Measurements from ENCODE around the gene SLC6A2. TPM values are rescaled to one million over a fixed set of nuclear protein-coding genes. Genes with fewer than 3 reads are reported as not detected.

SLC6A2 gene
- total RNA-seq, 4 donors from 2014 or later, result 0.51 to 2.1 (median 1.0) TPM; not detected in 1

DNA sequence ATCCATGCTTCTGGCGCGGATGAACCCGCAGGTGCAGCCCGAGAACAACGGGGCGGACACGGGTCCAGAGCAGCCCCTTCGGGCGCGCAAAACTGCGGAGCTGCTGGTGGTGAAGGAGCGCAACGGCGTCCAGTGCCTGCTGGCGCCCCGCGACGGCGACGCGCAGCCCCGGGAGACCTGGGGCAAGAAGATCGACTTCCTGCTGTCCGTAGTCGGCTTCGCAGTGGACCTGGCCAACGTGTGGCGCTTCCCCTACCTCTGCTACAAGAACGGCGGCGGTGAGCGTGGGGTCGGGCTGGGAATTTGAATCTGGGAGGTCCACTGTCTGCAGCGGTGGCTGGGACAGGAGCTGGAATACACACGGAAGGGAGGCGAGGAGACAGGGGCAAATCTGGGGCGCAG, 904 bp downstream of the SLC6A2 start:
- intact Hi-C loops (cut with DNase I; ENCODE audit: low total_unique reads), result no loop called here
- TF ChIP-seq POLR2A (IDR thresholded peaks at IDR 0.05), result no peak
- TF ChIP-seq, protein P1, sequence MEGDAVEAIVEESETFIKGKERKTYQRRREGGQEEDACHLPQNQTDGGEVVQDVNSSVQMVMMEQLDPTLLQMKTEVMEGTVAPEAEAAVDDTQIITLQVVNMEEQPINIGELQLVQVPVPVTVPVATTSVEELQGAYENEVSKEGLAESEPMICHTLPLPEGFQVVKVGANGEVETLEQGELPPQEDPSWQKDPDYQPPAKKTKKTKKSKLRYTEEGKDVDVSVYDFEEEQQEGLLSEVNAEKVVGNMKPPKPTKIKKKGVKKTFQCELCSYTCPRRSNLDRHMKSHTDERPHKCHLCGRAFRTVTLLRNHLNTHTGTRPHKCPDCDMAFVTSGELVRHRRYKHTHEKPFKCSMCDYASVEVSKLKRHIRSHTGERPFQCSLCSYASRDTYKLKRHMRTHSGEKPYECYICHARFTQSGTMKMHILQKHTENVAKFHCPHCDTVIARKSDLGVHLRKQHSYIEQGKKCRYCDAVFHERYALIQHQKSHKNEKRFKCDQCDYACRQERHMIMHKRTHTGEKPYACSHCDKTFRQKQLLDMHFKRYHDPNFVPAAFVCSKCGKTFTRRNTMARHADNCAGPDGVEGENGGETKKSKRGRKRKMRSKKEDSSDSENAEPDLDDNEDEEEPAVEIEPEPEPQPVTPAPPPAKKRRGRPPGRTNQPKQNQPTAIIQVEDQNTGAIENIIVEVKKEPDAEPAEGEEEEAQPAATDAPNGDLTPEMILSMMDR (IDR thresholded peaks at IDR 0.05), result no peak
- Histone ChIP-seq H3K27ac (no peak overlapping the region), H3K9me3 (no peaks in the 10 kb centered on the region), H3K36me3 (no peaks in the 10 kb centered on the region), H3K4me3 (no peak overlapping the region), H3K27me3 (peaks cover 0 to 7% of the 10 kb centered on the region in 2 donors), H3K4me1 (peaks cover 0 to 10% of the 10 kb centered on the region in 2 donors)
- DNase-seq, result no peak

DNA sequence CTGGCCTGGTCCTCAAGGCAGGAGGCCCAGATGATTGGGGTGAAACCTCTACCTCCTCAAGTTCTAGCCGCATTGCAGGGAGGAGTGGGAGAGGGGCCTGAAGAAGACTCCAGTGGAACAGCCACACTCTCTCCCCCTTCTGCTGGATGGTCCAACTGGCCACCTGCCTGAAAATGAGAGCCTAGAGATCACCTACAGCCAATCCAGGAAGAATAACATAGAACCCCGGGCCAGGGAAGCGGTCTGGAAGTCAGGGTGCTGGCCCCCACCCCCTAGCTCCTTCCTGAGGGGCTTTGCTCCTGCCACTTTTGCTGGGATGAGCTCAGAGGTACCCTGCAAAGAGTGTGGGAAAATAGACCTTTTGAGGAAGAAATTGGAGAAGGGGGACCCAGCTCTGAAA, 1.8 kb downstream of the SLC6A2 start:
- Histone ChIP-seq H3K27me3 (peaks cover 0 to 7% of the 10 kb centered on the region in 2 donors), H3K9me3 (no peaks in the 10 kb centered on the region), H3K36me3 (no peaks in the 10 kb centered on the region), H3K4me3 (no peak overlapping the region), H3K4me1 (peaks cover 0 to 10% of the 10 kb centered on the region in 2 donors), H3K27ac (no peak overlapping the region)
- TF ChIP-seq POLR2A (IDR thresholded peaks at IDR 0.05), result no peak
- TF ChIP-seq, protein P1 (IDR thresholded peaks at IDR 0.05), result no peak
- no peak for DNase-seq
- intact Hi-C loops (cut with DNase I; ENCODE audit: low total_unique reads), result no loop called here

DNA sequence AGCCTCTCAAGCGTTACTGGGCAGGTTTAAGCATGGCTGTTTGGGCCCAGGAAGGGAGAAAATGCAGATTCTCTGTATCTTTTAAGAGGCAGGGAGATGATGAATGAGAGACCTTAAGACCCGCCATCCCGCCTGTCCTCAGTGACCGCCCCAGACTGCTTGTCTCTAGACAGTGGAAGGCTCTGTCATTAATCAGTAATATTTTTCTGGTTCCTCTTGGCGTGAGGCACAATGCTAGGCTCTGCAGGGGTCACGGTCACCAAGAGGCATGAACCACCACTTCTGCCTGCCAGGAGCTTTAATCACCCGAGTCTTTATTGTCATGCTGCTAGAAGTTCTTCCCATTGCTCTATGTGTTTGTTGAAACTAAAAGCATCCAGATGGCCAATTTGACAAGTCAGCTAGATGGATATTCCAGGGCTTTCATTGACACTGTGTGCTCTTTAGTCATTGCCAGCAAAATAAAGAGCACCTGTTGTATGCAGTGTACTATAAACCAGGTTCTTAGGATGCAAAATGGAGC, 3.2 kb downstream of the SLC6A2 start:
- intact Hi-C loops (cut with DNase I; ENCODE audit: low total_unique reads), result no loop called here
- peaks cover 0 to 10% of the 10 kb centered on the region in 2 donors for H3K4me1 ChIP-seq
- H3K9me3 ChIP-seq, result no peaks in the 10 kb centered on the region
- H3K36me3 ChIP-seq, result no peaks in the 10 kb centered on the region
- TF ChIP-seq, protein P1 (IDR thresholded peaks at IDR 0.05), result no peak
- no peak for TF ChIP-seq POLR2A (IDR thresholded peaks at IDR 0.05)
- no peak overlapping the region for H3K4me3 ChIP-seq
- peaks cover 0 to 7% of the 10 kb centered on the region in 2 donors for H3K27me3 ChIP-seq
- DNase-seq, result no peak
- H3K27ac ChIP-seq, result no peak overlapping the region

DNA sequence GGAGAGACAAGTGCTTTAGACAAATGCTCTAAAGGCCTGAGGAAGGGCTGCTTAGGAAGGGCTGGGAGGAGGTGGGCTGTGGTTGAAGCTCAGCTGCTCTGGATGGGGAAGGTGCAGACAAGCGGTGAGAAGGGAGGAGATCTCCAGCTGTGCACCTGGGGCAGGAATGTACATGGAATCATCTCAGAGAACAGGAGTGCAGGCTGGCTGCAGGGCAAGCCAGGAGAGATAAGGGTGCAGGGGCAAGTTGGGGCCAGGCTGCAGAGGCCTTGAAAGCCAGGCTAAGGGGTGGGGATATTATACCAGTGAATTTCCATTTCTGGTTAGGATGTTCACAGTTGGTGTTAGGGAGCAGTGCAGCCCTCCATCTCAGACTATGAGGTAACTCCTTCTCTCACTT, 4.2 kb downstream of the SLC6A2 start:
- Histone ChIP-seq H3K4me1 (peaks cover 0 to 10% of the 10 kb centered on the region in 2 donors), H3K27me3 (peaks cover 0 to 7% of the 10 kb centered on the region in 2 donors), H3K9me3 (no peaks in the 10 kb centered on the region), H3K36me3 (no peaks in the 10 kb centered on the region), H3K27ac (no peak overlapping the region), H3K4me3 (no peak overlapping the region)
- TF ChIP-seq POLR2A (IDR thresholded peaks at IDR 0.05), result no peak
- TF ChIP-seq, protein P1 (IDR thresholded peaks at IDR 0.05), result no peak
- intact Hi-C loops (cut with DNase I; ENCODE audit: low total_unique reads), result no loop called here
- DNase-seq, result no peak

DNA sequence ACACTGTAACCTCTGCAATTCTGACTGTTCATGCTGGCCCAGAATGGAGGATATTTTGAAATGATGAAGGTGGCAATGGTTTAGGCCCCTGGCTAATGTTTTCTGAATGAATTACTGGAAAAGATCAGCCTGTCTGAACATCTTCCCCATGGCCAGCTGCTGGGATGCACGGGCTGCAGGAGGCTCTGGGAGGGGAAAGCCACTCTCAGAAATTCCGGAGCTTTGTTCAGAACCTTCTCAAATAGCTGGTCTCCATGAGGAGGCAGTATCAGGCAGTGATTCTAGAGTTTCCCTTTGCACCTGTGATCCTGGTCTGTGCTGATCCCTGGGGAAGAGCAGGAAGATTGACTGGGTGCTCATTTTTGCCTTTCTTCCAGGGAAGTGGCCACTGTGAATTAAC, 5.0 kb downstream of the SLC6A2 start:
- no peak for TF ChIP-seq POLR2A (IDR thresholded peaks at IDR 0.05)
- TF ChIP-seq, protein P1 (IDR thresholded peaks at IDR 0.05), result no peak
- DNase-seq, result no peak
- Histone ChIP-seq H3K4me3 (no peak overlapping the region), H3K27me3 (peaks cover 0 to 7% of the 10 kb centered on the region in 2 donors), H3K4me1 (peaks cover 0 to 6% of the 10 kb centered on the region in 2 donors), H3K27ac (no peak overlapping the region), H3K36me3 (no peaks in the 10 kb centered on the region), H3K9me3 (no peaks in the 10 kb centered on the region)
- intact Hi-C loops (cut with DNase I; ENCODE audit: low total_unique reads), result no loop called here

All from uterus (tissue), 4 donors.